ENCODE measurements around the gene IRF2. TPM values are rescaled to one million over a fixed set of nuclear protein-coding genes. Genes with fewer than 3 reads are reported as not detected.

Gene IRF2
- total and polyA plus RNA-seq, 2 donors (not counting 1 experiment from before 2014, with no cell fraction given): 67.8 to 68.2 TPM

GRCh38 chr4:184515606-184516005, 41.3 kb upstream of the IRF2 start:
- Mint-ChIP-seq H3K4me1 (peaks cover 22% of the 10 kb centered on the region), H3K9me3 (ENCODE audit: insufficient read depth) (no peaks in the 10 kb centered on the region), H3K4me3 (no peak overlapping the region), H3K27me3 (no peaks in the 10 kb centered on the region), H3K27ac (peak overlapping the region; percentile 47)
- Histone ChIP-seq H4K20me1 (ENCODE audit: control insufficient read depth, insufficient read depth, low read length, poor library complexity, severe bottlenecking) (no peaks in the 10 kb centered on the region), H3K4me1 (ENCODE audit: control insufficient read depth in 2 of 2, insufficient read depth in 2 of 2, low read length in 2 of 2) (peaks cover 14 to 20% of the 10 kb centered on the region in 2 donors), H3K9ac (ENCODE audit: low read length) (no peak overlapping the region), H3K36me3 (replicated peaks in 1 of 2; ENCODE audit: control extremely low read depth in 1 of 2, control insufficient read depth in 1 of 2, extremely low read depth in 1 of 2, insufficient read depth in 2 of 2, low read length in 1 of 2) (no peaks in the 10 kb centered on the region), H3K27ac (ENCODE audit: low read length in 2 of 2) (no peak overlapping the region), H3K4me2 (replicated peaks; ENCODE audit: low read depth, low read length, poor library complexity, severe bottlenecking) (no peak overlapping the region), H3K27me3 (replicated peaks in 1 of 4; ENCODE audit: control extremely low read depth in 1 of 4, control insufficient read depth in 3 of 4, insufficient read depth in 4 of 4, low read length in 3 of 4) (no peaks in the 10 kb centered on the region), H3K79me2 (ENCODE audit: control insufficient read depth, insufficient read depth, low read length) (no peaks in the 10 kb centered on the region), H3K4me3 (ENCODE audit: control extremely low read depth in 1 of 5, extremely low read depth in 1 of 5, insufficient read depth in 1 of 5, low read depth in 2 of 5, low read length in 4 of 5) (no peak overlapping the region), H3K9me3 (ENCODE audit: control extremely low read depth in 1 of 3, control insufficient read depth in 2 of 3, insufficient read depth in 1 of 3, low read length in 2 of 3) (peaks cover 0 to 6% (median 3%) of the 10 kb centered on the region in 3 donors), H2AFZ (ENCODE audit: insufficient read depth, low read depth, low read length, poor library complexity, severe bottlenecking) (no peak overlapping the region)
- no peak for ATAC-seq (ENCODE audit: low read depth)
- DNase-seq: no peak
- ChIA-PET POLR2A (no interaction called here), CTCF (interaction anchor here (1.2 to 2.5 kb wide), 4 partner anchors 9 to 41 kb away, joined by 4 to 17 read pairs (median 6); partner anchors contain the start of gene IRF2)
- intact Hi-C loops (cut with micrococcal nuclease): no loop called here
- 91% methylated on average over 1 of the region's 3 CpGs for WGBS (ENCODE audit: insufficient coverage)
- no peak for TF ChIP-seq EZH2 (IDR thresholded peaks at IDR 0.05; ENCODE audit: borderline replicate concordance, insufficient read depth, low read depth, low read length, poor library complexity, severe bottlenecking)
- TF ChIP-seq, protein P1, sequence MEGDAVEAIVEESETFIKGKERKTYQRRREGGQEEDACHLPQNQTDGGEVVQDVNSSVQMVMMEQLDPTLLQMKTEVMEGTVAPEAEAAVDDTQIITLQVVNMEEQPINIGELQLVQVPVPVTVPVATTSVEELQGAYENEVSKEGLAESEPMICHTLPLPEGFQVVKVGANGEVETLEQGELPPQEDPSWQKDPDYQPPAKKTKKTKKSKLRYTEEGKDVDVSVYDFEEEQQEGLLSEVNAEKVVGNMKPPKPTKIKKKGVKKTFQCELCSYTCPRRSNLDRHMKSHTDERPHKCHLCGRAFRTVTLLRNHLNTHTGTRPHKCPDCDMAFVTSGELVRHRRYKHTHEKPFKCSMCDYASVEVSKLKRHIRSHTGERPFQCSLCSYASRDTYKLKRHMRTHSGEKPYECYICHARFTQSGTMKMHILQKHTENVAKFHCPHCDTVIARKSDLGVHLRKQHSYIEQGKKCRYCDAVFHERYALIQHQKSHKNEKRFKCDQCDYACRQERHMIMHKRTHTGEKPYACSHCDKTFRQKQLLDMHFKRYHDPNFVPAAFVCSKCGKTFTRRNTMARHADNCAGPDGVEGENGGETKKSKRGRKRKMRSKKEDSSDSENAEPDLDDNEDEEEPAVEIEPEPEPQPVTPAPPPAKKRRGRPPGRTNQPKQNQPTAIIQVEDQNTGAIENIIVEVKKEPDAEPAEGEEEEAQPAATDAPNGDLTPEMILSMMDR (IDR thresholded peaks at IDR 0.05): no peak

DNA sequence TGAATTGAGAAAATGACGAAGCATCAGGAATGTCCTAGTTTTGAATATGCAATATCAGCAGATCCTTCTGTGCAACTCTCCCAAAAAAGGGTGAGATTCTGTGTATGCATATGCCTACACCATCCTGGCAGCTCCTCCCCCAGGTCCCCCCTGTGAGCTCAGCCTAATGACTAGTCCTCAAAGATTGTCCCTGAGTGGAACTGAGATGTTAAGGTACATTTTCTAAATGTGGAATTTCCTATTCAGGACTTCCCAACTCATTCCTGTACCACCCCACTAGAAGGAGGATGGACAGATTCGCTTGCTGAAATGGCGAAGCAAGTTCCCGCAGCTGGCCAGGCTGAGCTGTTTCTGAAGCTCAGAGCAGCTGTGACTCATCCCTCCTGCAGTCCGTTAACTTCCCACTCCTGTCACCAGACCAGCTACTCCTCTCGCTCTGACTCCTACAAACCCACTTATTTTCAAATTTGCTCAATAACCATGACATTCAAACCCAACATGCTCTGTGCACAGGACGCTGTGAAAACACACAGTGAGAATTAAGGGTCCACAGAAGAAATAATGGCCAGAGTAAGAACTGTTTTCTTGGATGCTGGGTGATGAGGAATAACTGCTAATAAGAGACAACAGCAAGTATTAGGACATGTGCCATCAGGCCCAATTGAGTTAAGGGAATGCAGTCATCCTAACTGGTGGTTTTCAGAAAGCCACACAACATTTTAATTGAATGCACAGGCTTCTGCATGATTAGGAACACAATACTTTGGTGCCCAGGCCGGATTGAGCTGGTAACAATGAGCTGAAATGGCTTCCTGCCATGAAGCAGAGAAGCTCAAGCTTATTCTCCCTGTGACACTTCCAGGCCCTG, 40.0 kb upstream of the IRF2 start:
- CTCF ChIA-PET: interaction anchor here (0.6 to 2.5 kb wide), 8 partner anchors 10 to 250 kb away, joined by 3 to 17 read pairs (median 3); partner anchors contain the start of genes CASP3, IRF2 and PRIMPOL
- ATAC-seq (ENCODE audit: low read depth): peak; percentile 71
- Histone ChIP-seq H3K4me3 (ENCODE audit: control extremely low read depth in 1 of 5, extremely low read depth in 1 of 5, insufficient read depth in 1 of 5, low read depth in 2 of 5, low read length in 4 of 5) (no peak overlapping the region), H3K9ac (ENCODE audit: low read length) (no peak overlapping the region), H3K4me1 (ENCODE audit: control insufficient read depth in 2 of 2, insufficient read depth in 2 of 2, low read length in 2 of 2) (peaks cover 14 to 20% of the 10 kb centered on the region in 2 donors), H3K79me2 (ENCODE audit: control insufficient read depth, insufficient read depth, low read length) (no peaks in the 10 kb centered on the region), H3K9me3 (ENCODE audit: control extremely low read depth in 1 of 3, control insufficient read depth in 2 of 3, insufficient read depth in 1 of 3, low read length in 2 of 3) (peaks cover 0 to 6% (median 3%) of the 10 kb centered on the region in 3 donors), H3K36me3 (replicated peaks in 1 of 2; ENCODE audit: control extremely low read depth in 1 of 2, control insufficient read depth in 1 of 2, extremely low read depth in 1 of 2, insufficient read depth in 2 of 2, low read length in 1 of 2) (no peaks in the 10 kb centered on the region), H3K27me3 (replicated peaks in 1 of 4; ENCODE audit: control extremely low read depth in 1 of 4, control insufficient read depth in 3 of 4, insufficient read depth in 4 of 4, low read length in 3 of 4) (no peaks in the 10 kb centered on the region), H4K20me1 (ENCODE audit: control insufficient read depth, insufficient read depth, low read length, poor library complexity, severe bottlenecking) (no peaks in the 10 kb centered on the region), H3K27ac (ENCODE audit: low read length in 2 of 2) (no peak overlapping the region), H2AFZ (ENCODE audit: insufficient read depth, low read depth, low read length, poor library complexity, severe bottlenecking) (peak overlapping the region; percentile 63), H3K4me2 (replicated peaks; ENCODE audit: low read depth, low read length, poor library complexity, severe bottlenecking) (peak overlapping the region; percentile 43)
- DNase-seq: no peak
- 37% methylated on average over 5 of the region's 8 CpGs for WGBS (ENCODE audit: insufficient coverage)
- no peak for TF ChIP-seq EZH2 (IDR thresholded peaks at IDR 0.05; ENCODE audit: borderline replicate concordance, insufficient read depth, low read depth, low read length, poor library complexity, severe bottlenecking)
- TF ChIP-seq, protein P1 (IDR thresholded peaks at IDR 0.05): no peak
- Mint-ChIP-seq H3K9me3 (ENCODE audit: insufficient read depth) (no peaks in the 10 kb centered on the region), H3K27me3 (no peaks in the 10 kb centered on the region), H3K27ac (peak overlapping the region; percentile 69), H3K4me1 (peaks cover 28% of the 10 kb centered on the region), H3K4me3 (peak overlapping the region; percentile 66)
- POLR2A ChIA-PET: no interaction called here
- intact Hi-C loops (cut with micrococcal nuclease): no loop called here
